Endodermal cell (in vitro differentiated cells): ENCODE data around the gene RNASEH1. TPM values are rescaled to one million over a fixed set of nuclear protein-coding genes. Genes with fewer than 3 reads are reported as not detected.

Experiments
- DNase-seq: peaks from one replicate; pipeline ENCODE4 v3.0.0-alpha.2; 2017
- H3K27ac ChIP-seq: 2 replicates; pipeline ENCODE4 v1.5.1; 2013; ENCODE audit warnings: mild to moderate bottlenecking, low read depth, low read length, moderate library complexity
- H3K27me3 ChIP-seq: 2 replicates; pipeline ENCODE4 v1.6.1; 2013; ENCODE audit warnings: mild to moderate bottlenecking, low read length, moderate library complexity; ENCODE audit not compliant: insufficient read depth, control insufficient read depth, poor library complexity, severe bottlenecking
- H3K36me3 ChIP-seq: 2 replicates; pipeline ENCODE4 v1.7.0; 2013; ENCODE audit warnings: mild to moderate bottlenecking, low read length, moderate library complexity; ENCODE audit not compliant: control insufficient read depth, insufficient read depth
- H3K4me1 ChIP-seq: one replicate; pipeline ENCODE4 v1.7.0; 2013; ENCODE audit warnings: low read length; ENCODE audit not compliant: control insufficient read depth, insufficient read depth
- H3K4me3 ChIP-seq: 2 replicates; pipeline ENCODE4 v1.5.1; 2013; ENCODE audit warnings: mild to moderate bottlenecking, low read length, moderate library complexity
- H3K9ac ChIP-seq: 2 replicates; pipeline ENCODE4 v1.6.1; 2013; ENCODE audit warnings: mild to moderate bottlenecking, low read length, moderate library complexity; ENCODE audit not compliant: poor library complexity, severe bottlenecking; ENCODE audit errors: extremely low read depth
- H3K9me3 ChIP-seq: 2 replicates; pipeline ENCODE4 v1.6.1; 2013; ENCODE audit warnings: mild to moderate bottlenecking, low read length, moderate library complexity; ENCODE audit not compliant: control insufficient read depth
- H3K27ac Mint-ChIP-seq: 2 replicates; pipeline ENCODE4 v1.8.0; 2020; ENCODE audit warnings: mixed read lengths
- H3K27me3 Mint-ChIP-seq: 2 replicates; pipeline ENCODE4 v1.8.0; 2021; ENCODE audit warnings: mild to moderate bottlenecking, mixed read lengths; ENCODE audit not compliant: insufficient read depth
- H3K36me3 Mint-ChIP-seq: 2 replicates; pipeline ENCODE4 v1.8.0; 2020; ENCODE audit warnings: low read depth, mixed read lengths
- H3K4me1 Mint-ChIP-seq: 2 replicates; pipeline ENCODE4 v1.8.0; 2020; ENCODE audit warnings: mixed read lengths
- H3K4me3 Mint-ChIP-seq: 2 replicates; pipeline ENCODE4 v1.8.0; 2020; ENCODE audit warnings: mild to moderate bottlenecking, moderate library complexity, mixed read lengths
- H3K9me3 Mint-ChIP-seq: 2 replicates; pipeline ENCODE4 v1.8.0; 2020; ENCODE audit warnings: mild to moderate bottlenecking, mixed read lengths
- CTCF ChIP-seq: fragments of 200-600 bp; sonication (generic); conservative IDR thresholded peaks from 2 replicates; pipeline ENCODE4 v1.5.0; 2021; ENCODE audit warnings: antibody characterized with exemption, mild to moderate bottlenecking
- WGBS, 2 experiments: methylation state at CpG; one replicate each; pipeline versions ENCODE4 v1.1.5 to v1.1.7; 2013; ENCODE audit warnings: missing lambda C conversion rate in 2 of 2, mixed read lengths in 1 of 2; ENCODE audit not compliant: insufficient coverage in 1 of 2, insufficient read length in 1 of 2; 5-methylcytosine and 5-hydroxymethylcytosine counted together
- total RNA-seq, 2 donors: library from RNA; stranded (reverse); fragmentation: NEBNext Ultra II Directional in 1 of 2; extraction: Animal tissue kit (Norgen Biotek cat#: 25700) in 1 of 2; gene quantifications; 2 replicates in 1 of 2; 3 replicates in 1 of 2; pipeline ENCODE4 v1.2.1, GENCODE V29; 2021

Gene RNASEH1
- total RNA-seq, 2 donors from 2014 or later: 28.2 to 35.2 TPM

- peaks cover 10% of the 10 kb centered on the region for H3K9me3 Mint-ChIP-seq
- Histone ChIP-seq H3K9ac (no peak overlapping the region), H3K4me1 (no peaks in the 10 kb centered on the region), H3K4me3 (no peak overlapping the region), H3K27ac (no peak overlapping the region), H3K36me3 (peaks cover 29% of the 10 kb centered on the region), H3K9me3 (no peaks in the 10 kb centered on the region), H3K27me3 (no peaks in the 10 kb centered on the region)
- H3K4me3 Mint-ChIP-seq: no peak overlapping the region
- H3K36me3 Mint-ChIP-seq: peaks cover 50% of the 10 kb centered on the region
- no peaks in the 10 kb centered on the region for H3K27me3 Mint-ChIP-seq
- WGBS, 2 experiments: 98 to 99% methylated on average over 6 of the region's 6 CpGs
- TF ChIP-seq CTCF: no peak
- no peak overlapping the region for H3K27ac Mint-ChIP-seq
- DNase-seq: no peak
- peaks cover 7% of the 10 kb centered on the region for H3K4me1 Mint-ChIP-seq
Observed at GRCh38 chr2:3587432-3587831, 29.3 kb upstream of the RNASEH1 start.

DNA sequence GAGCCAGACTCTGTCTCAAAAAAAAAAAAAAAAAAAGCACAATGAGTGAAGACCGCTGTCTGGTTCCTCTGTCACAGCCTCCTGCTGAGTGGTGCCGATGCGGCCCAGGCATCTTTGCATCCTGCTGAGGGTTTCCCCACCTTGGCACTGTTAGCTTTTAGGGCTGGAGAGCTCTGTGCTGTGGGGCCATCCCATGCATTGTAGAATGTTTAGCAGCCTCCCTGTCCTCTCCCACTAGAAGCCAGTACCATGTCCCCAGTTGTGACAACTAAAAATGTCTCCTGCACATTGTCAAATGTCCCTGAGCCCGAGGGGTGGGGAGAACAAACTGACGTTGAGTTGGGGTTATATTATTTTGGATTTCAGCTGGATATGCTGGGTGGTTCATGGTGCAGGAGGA lies 28.9 kb upstream of the RNASEH1 start:
- no peak for TF ChIP-seq CTCF
- H3K4me3 ChIP-seq: no peak overlapping the region
- no peak overlapping the region for H3K27ac ChIP-seq
- Mint-ChIP-seq H3K9me3 (peaks cover 8% of the 10 kb centered on the region), H3K4me3 (no peak overlapping the region), H3K27me3 (no peaks in the 10 kb centered on the region), H3K36me3 (peaks cover 52% of the 10 kb centered on the region), H3K27ac (no peak overlapping the region), H3K4me1 (peaks cover 7% of the 10 kb centered on the region)
- DNase-seq: no peak
- no peaks in the 10 kb centered on the region for H3K4me1 ChIP-seq
- no peaks in the 10 kb centered on the region for H3K27me3 ChIP-seq
- 91 to 96% methylated on average over 4 to 5 of the region's 5 CpGs for WGBS, 2 experiments
- H3K9me3 ChIP-seq: no peaks in the 10 kb centered on the region
- peaks cover 32% of the 10 kb centered on the region for H3K36me3 ChIP-seq
- no peak overlapping the region for H3K9ac ChIP-seq

- H3K36me3 Mint-ChIP-seq: peaks cover 60% of the 10 kb centered on the region
- H3K27me3 Mint-ChIP-seq: no peaks in the 10 kb centered on the region
- H3K4me3 ChIP-seq: no peak overlapping the region
- H3K9me3 Mint-ChIP-seq: peaks cover 8% of the 10 kb centered on the region
- H3K27ac ChIP-seq: no peak overlapping the region
- no peak for DNase-seq
- no peak overlapping the region for H3K27ac Mint-ChIP-seq
- peaks cover 7% of the 10 kb centered on the region for H3K4me1 Mint-ChIP-seq
- H3K4me3 Mint-ChIP-seq: no peak overlapping the region
- WGBS, 2 experiments: 92 to 98% methylated on average over 9 to 16 of the region's 16 CpGs
- TF ChIP-seq CTCF: no peak
- H3K9ac ChIP-seq: no peak overlapping the region
- no peaks in the 10 kb centered on the region for H3K27me3 ChIP-seq
- H3K36me3 ChIP-seq: peaks cover 40% of the 10 kb centered on the region
- no peaks in the 10 kb centered on the region for H3K4me1 ChIP-seq
- no peaks in the 10 kb centered on the region for H3K9me3 ChIP-seq
Observed at GRCh38 chr2:3586220-3586619, 28.1 kb upstream of the RNASEH1 start.
